Trophoblast cell (in vitro differentiated cells and primary cell): ENCODE results near the gene PACSIN2.

Experiments
- DNase-seq, 2 donors: peaks; one replicate each; pipeline ENCODE4 v3.0.0-alpha.2; 2016
- H2AFZ ChIP-seq: 2 replicates; pipeline ENCODE4 v1.6.1; 2013; ENCODE audit warnings: low read length, moderate library complexity, mild to moderate bottlenecking; ENCODE audit not compliant: insufficient read depth, poor library complexity
- H2AK5ac ChIP-seq: 2 replicates; pipeline ENCODE4 v1.6.1; 2013; ENCODE audit warnings: mild to moderate bottlenecking, low read length
- H2BK120ac ChIP-seq: 2 replicates; pipeline ENCODE4 v1.6.1; 2013; ENCODE audit warnings: low read length, mild to moderate bottlenecking, moderate library complexity; ENCODE audit not compliant: insufficient read depth, poor library complexity
- H2BK12ac ChIP-seq: 2 replicates; pipeline ENCODE4 v1.6.1; 2013; ENCODE audit warnings: mild to moderate bottlenecking, low read length, moderate library complexity
- H2BK5ac ChIP-seq: 2 replicates; pipeline ENCODE4 v1.6.1; 2013; ENCODE audit warnings: low read length, low read depth, moderate library complexity, mild to moderate bottlenecking; ENCODE audit not compliant: poor library complexity
- H3K14ac ChIP-seq: 2 replicates; pipeline ENCODE4 v1.6.1; 2013; ENCODE audit warnings: mild to moderate bottlenecking, low read length
- H3K18ac ChIP-seq: 2 replicates; pipeline ENCODE4 v1.6.1; 2013; ENCODE audit warnings: mild to moderate bottlenecking, low read length
- H3K23ac ChIP-seq: 2 replicates; pipeline ENCODE4 v1.6.1; 2013; ENCODE audit warnings: low read length
- H3K27ac ChIP-seq: 2 replicates; pipeline ENCODE4 v1.5.1; 2013; ENCODE audit warnings: low read depth, mild to moderate bottlenecking, inconsistent platforms, low read length, moderate library complexity
- H3K27me3 ChIP-seq: 2 replicates; pipeline ENCODE4 v1.6.1; 2013; ENCODE audit warnings: inconsistent platforms, mild to moderate bottlenecking, low read length, moderate library complexity; ENCODE audit not compliant: insufficient read depth
- H3K36me3 ChIP-seq, 2 experiments: 1 replicate in 1 of 2; 2 replicates in 1 of 2; pipeline ENCODE4 v1.6.1; 2013; ENCODE audit warnings: low read length in 2 of 2, mild to moderate bottlenecking in 2 of 2, moderate library complexity in 1 of 2; ENCODE audit not compliant: insufficient read depth in 2 of 2, control insufficient read depth in 1 of 2
- H3K4ac ChIP-seq: 2 replicates; pipeline ENCODE4 v1.6.1; 2013; ENCODE audit warnings: low read depth, mild to moderate bottlenecking, low read length, moderate library complexity
- H3K4me1 ChIP-seq, 2 experiments: 1 replicate in 1 of 2; 2 replicates in 1 of 2; pipeline ENCODE4 v1.6.1; 2013; ENCODE audit warnings: low read length in 2 of 2, mild to moderate bottlenecking in 2 of 2, moderate library complexity in 1 of 2; ENCODE audit not compliant: insufficient read depth in 2 of 2, control insufficient read depth in 1 of 2
- H3K4me2 ChIP-seq: 2 replicates; pipeline ENCODE4 v1.6.1; 2013; ENCODE audit warnings: inconsistent platforms, mild to moderate bottlenecking, low read length, moderate library complexity
- H3K4me3 ChIP-seq: 2 replicates; pipeline ENCODE4 v1.5.1; 2013; ENCODE audit warnings: mild to moderate bottlenecking, low read depth, low read length, inconsistent platforms
- H3K79me1 ChIP-seq: one replicate; pipeline ENCODE4 v1.6.1; 2013; ENCODE audit warnings: low read length
- H3K79me2 ChIP-seq: 2 replicates; pipeline ENCODE4 v1.6.1; 2013; ENCODE audit warnings: low read length, mild to moderate bottlenecking; ENCODE audit not compliant: control insufficient read depth, insufficient read depth, poor library complexity
- H3K9ac ChIP-seq: 2 replicates; pipeline ENCODE4 v1.6.1; 2013; ENCODE audit warnings: mild to moderate bottlenecking, low read length
- H3K9me3 ChIP-seq: 2 replicates; pipeline ENCODE4 v1.6.1; 2013; ENCODE audit warnings: low read depth, mild to moderate bottlenecking, control low read depth, inconsistent platforms, low read length; ENCODE audit not compliant: insufficient read depth
- H4K12ac ChIP-seq: 2 replicates; pipeline ENCODE4 v1.6.1; 2013; ENCODE audit warnings: low read depth, mild to moderate bottlenecking, low read length, moderate library complexity
- H4K8ac ChIP-seq: 2 replicates; pipeline ENCODE4 v1.6.1; 2013; ENCODE audit warnings: low read depth, mild to moderate bottlenecking, low read length, moderate library complexity
- H4K91ac ChIP-seq: one replicate; pipeline ENCODE4 v1.6.1; 2013; ENCODE audit warnings: low read depth, mild to moderate bottlenecking, low read length, moderate library complexity
- WGBS: extraction: QIAGEN DNeasy Blood & Tissue Kit; methylation state at CpG from one replicate; pipeline ENCODE4 v1.1.7; 2013; ENCODE audit warnings: missing lambda C conversion rate; ENCODE audit not compliant: insufficient read length, insufficient coverage; ENCODE audit errors: extremely low coverage; 5-methylcytosine and 5-hydroxymethylcytosine counted together

The PACSIN2 gene

GRCh38 chr22:42872821-42873220, 142.1 kb downstream of the PACSIN2 start:
- no peaks in the 10 kb centered on the region for H3K27me3 ChIP-seq
- H3K23ac ChIP-seq, result no peak overlapping the region
- no peak overlapping the region for H3K18ac ChIP-seq
- H3K79me1 ChIP-seq, result no peaks in the 10 kb centered on the region
- no peak overlapping the region for H3K27ac ChIP-seq
- no peaks in the 10 kb centered on the region for H3K79me2 ChIP-seq
- no peak overlapping the region for H4K91ac ChIP-seq
- DNase-seq, result no peak
- peaks cover 3% of the 10 kb centered on the region for H3K9me3 ChIP-seq
- no peak overlapping the region for H4K12ac ChIP-seq
- no peak overlapping the region for H2BK12ac ChIP-seq
- H2BK5ac ChIP-seq, result no peak overlapping the region
- no peak overlapping the region for H2BK120ac ChIP-seq
- no peak overlapping the region for H3K9ac ChIP-seq
- no CpG with 5 or more reads among the region's 9 CpGs for WGBS
- H3K36me3 ChIP-seq, result peaks cover 73 to 76% of the 10 kb centered on the region in 2 experiments
- no peak overlapping the region for H3K4me2 ChIP-seq
- no peak overlapping the region for H2AFZ ChIP-seq
- H2AK5ac ChIP-seq, result no peak overlapping the region
- no peak overlapping the region for H3K14ac ChIP-seq
- H4K8ac ChIP-seq, result no peak overlapping the region
- peaks cover 0 to 6% of the 10 kb centered on the region in 2 experiments for H3K4me1 ChIP-seq
- no peak overlapping the region for H3K4ac ChIP-seq
- no peak overlapping the region for H3K4me3 ChIP-seq

- DNase-seq, result no peak
- H2BK120ac ChIP-seq, result no peak overlapping the region
Observed at GRCh38 chr22:42871146-42872050, 143.6 kb downstream of the PACSIN2 start.

GRCh38 chr22:42869888-42870480, 145.0 kb downstream of the PACSIN2 start:
- Histone ChIP-seq H3K79me1 (no peaks in the 10 kb centered on the region), H3K4me2 (no peak overlapping the region), H3K27me3 (no peaks in the 10 kb centered on the region), H4K91ac (no peak overlapping the region), H3K4ac (no peak overlapping the region), H2AFZ (no peak overlapping the region), H4K12ac (no peak overlapping the region), H3K4me3 (no peak overlapping the region), H2BK120ac (no peak overlapping the region), H3K36me3 (peaks cover 47 to 49% of the 10 kb centered on the region in 2 experiments), H3K9ac (no peak overlapping the region), H3K14ac (no peak overlapping the region), H3K27ac (no peak overlapping the region), H2BK12ac (no peak overlapping the region), H2AK5ac (no peak overlapping the region), H4K8ac (no peak overlapping the region), H3K4me1 (peaks cover 0 to 6% of the 10 kb centered on the region in 2 experiments), H3K18ac (no peak overlapping the region), H3K79me2 (no peaks in the 10 kb centered on the region), H3K9me3 (peaks cover 1% of the 10 kb centered on the region), H2BK5ac (no peak overlapping the region), H3K23ac (no peak overlapping the region)
- no peak for DNase-seq
- no CpG with 5 or more reads among the region's 33 CpGs for WGBS

More at GRCh38 chr22:42871146-42872050, 143.6 kb downstream of the PACSIN2 start:
- Histone ChIP-seq H3K14ac (no peak overlapping the region), H2AFZ (no peak overlapping the region), H3K4ac (no peak overlapping the region), H3K4me2 (no peak overlapping the region), H3K9me3 (peaks cover 1% of the 10 kb centered on the region), H3K79me2 (no peaks in the 10 kb centered on the region), H3K9ac (no peak overlapping the region), H4K12ac (no peak overlapping the region), H3K18ac (no peak overlapping the region), H4K8ac (no peak overlapping the region), H4K91ac (no peak overlapping the region), H3K4me3 (no peak overlapping the region), H2BK5ac (no peak overlapping the region), H3K36me3 (peaks cover 58 to 62% of the 10 kb centered on the region in 2 experiments), H3K27ac (no peak overlapping the region), H3K27me3 (no peaks in the 10 kb centered on the region), H3K79me1 (no peaks in the 10 kb centered on the region), H2AK5ac (no peak overlapping the region), H2BK12ac (no peak overlapping the region), H3K4me1 (peaks cover 0 to 6% of the 10 kb centered on the region in 2 experiments), H3K23ac (no peak overlapping the region)
- no CpG with 5 or more reads among the region's 31 CpGs for WGBS

- Histone ChIP-seq H3K4me2 (no peak overlapping the region), H2BK5ac (no peak overlapping the region), H2AK5ac (no peak overlapping the region), H3K14ac (no peak overlapping the region), H3K4me1 (peaks cover 0 to 6% of the 10 kb centered on the region in 2 experiments), H4K12ac (no peak overlapping the region), H3K18ac (no peak overlapping the region), H2BK12ac (no peak overlapping the region), H3K4ac (no peak overlapping the region), H3K27ac (no peak overlapping the region), H2AFZ (no peak overlapping the region), H3K79me1 (no peaks in the 10 kb centered on the region), H3K9ac (no peak overlapping the region), H3K27me3 (no peaks in the 10 kb centered on the region), H3K9me3 (peaks cover 1% of the 10 kb centered on the region), H2BK120ac (no peak overlapping the region), H3K79me2 (no peaks in the 10 kb centered on the region), H3K23ac (no peak overlapping the region), H3K36me3 (peaks cover 45 to 46% of the 10 kb centered on the region in 2 experiments), H3K4me3 (no peak overlapping the region), H4K8ac (no peak overlapping the region), H4K91ac (no peak overlapping the region)
- DNase-seq, result no peak
- no CpG with 5 or more reads among the region's 8 CpGs for WGBS
Observed at GRCh38 chr22:42869463-42869862, 145.5 kb downstream of the PACSIN2 start.
